Activated T-cell treated with anti-CD3 and anti-CD28 coated beads for 4 hours (primary cell): ENCODE data around the gene MYBPC2.

Source experiments
- DNase-seq: peaks from one replicate; pipeline ENCODE4 v3.0.0-alpha.2; 2020

MYBPC2 gene

GRCh38 chr19:50482271-50482855, 49.7 kb downstream of the MYBPC2 start:
- no peak for DNase-seq

GRCh38 chr19:50482916-50483315, 50.2 kb downstream of the MYBPC2 start:
- no peak for DNase-seq

- no peak for DNase-seq
Observed at GRCh38 chr19:50485284-50485955, 52.7 kb downstream of the MYBPC2 start.

- no peak for DNase-seq
Observed at GRCh38 chr19:50486823-50487515, 54.3 kb downstream of the MYBPC2 start.

GRCh38 chr19:50488389-50489194, 55.9 kb downstream of the MYBPC2 start:
- DNase-seq: no peak

GRCh38 chr19:50489461-50490011, 56.8 kb downstream of the MYBPC2 start:
- DNase-seq: no peak

GRCh38 chr19:50490411-50490811, 57.7 kb downstream of the MYBPC2 start:
- DNase-seq: no peak

GRCh38 chr19:50490991-50491472, 58.3 kb downstream of the MYBPC2 start:
- no peak for DNase-seq

GRCh38 chr19:50492303-50493052, 59.8 kb downstream of the MYBPC2 start:
- peak; percentile 19 for DNase-seq

GRCh38 chr19:50493171-50493570, 60.5 kb downstream of the MYBPC2 start:
- DNase-seq: no peak

GRCh38 chr19:50494186-50495019, 61.7 kb downstream of the MYBPC2 start:
- DNase-seq: no peak

- no peak for DNase-seq
Observed at GRCh38 chr19:50495020-50495531, 62.4 kb downstream of the MYBPC2 start.

GRCh38 chr19:50496189-50497021, 63.7 kb downstream of the MYBPC2 start:
- DNase-seq: no peak

GRCh38 chr19:50497022-50497405, 64.3 kb downstream of the MYBPC2 start:
- no peak for DNase-seq

- DNase-seq: no peak
Observed at GRCh38 chr19:50498219-50499056, 65.7 kb downstream of the MYBPC2 start.

GRCh38 chr19:50500060-50500752, 67.5 kb downstream of the MYBPC2 start:
- no peak for DNase-seq

GRCh38 chr19:50500753-50501151, 68.1 kb downstream of the MYBPC2 start:
- no peak for DNase-seq

- no peak for DNase-seq
Observed at GRCh38 chr19:50501186-50501567, 68.5 kb downstream of the MYBPC2 start.
